SH-SY5Y (cell line): ENCODE measurements around the gene IMP3.

Source experiments
- GATA2 ChIP-seq: IDR thresholded peaks from 2 replicates; pipeline ENCODE4 v1.6.1; 2011; ENCODE audit warnings: mild to moderate bottlenecking, low read depth, low read length
- GATA3 ChIP-seq: IDR thresholded peaks from 2 replicates; pipeline ENCODE4 v1.6.1; 2011; ENCODE audit warnings: low read depth, mild to moderate bottlenecking, low read length, moderate library complexity

DNA sequence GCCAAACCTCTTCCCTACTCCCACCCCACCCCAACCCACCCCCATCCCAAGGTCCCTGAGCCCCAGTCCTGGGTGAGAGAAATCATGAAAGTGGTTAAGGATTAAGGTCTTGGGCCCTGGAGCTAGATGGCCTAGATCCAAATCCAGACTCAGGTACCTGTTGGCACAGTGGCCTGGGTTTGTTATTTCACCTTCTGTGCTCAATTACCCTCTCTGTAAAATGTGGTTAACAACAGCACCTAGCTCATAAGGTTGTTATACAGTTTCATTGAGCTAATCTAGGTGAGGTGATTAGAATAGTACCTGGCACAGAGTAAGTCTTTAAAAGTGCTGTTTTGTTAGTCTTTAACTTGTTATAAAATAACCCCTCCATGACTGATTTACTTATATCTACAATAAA lies 8.1 kb downstream of the IMP3 start:
- TF ChIP-seq GATA2: no peak
- TF ChIP-seq GATA3: no peak
